Spleen (tissue), 7 donors: ENCODE results near the gene ARFGEF3.

ENCODE experiments used
- POLR2AphosphoS5 ChIP-seq, 3 donors: sonication (generic); formaldehyde crosslinking; IDR thresholded peaks; one replicate each; pipeline ENCODE4 v1.5.1; 2017; ENCODE audit warnings: antibody characterized with exemption in 3 of 3
- TF ChIP-seq, protein P1 (sequence below), 11 experiments: fragments of 200-600 bp in 7 of 11; fragments of 450-650 bp in 4 of 11; sonication (generic) in 4 of 11; IDR thresholded peaks in 8 of 11; conservative IDR thresholded peaks in 3 of 11; 1 replicate in 7 of 11; 2 replicates in 4 of 11; pipeline versions ENCODE4 v1.4.0 to v1.8.0; 2016 to 2021; ENCODE audit warnings: antibody characterized with exemption in 11 of 11, inconsistent platforms in 4 of 11, mild to moderate bottlenecking in 1 of 11
- donor health status: DM: no; HTN: no; CAD: no; lungs with moderate emphysema.
- donor health status: DM: no; HTN: no; CAD: no.
- donor health status: DM: no; HTN: no; CAD: no.

- TF ChIP-seq POLR2AphosphoS5 (IDR thresholded peaks at IDR 0.05) = no peak
- TF ChIP-seq, protein P1, sequence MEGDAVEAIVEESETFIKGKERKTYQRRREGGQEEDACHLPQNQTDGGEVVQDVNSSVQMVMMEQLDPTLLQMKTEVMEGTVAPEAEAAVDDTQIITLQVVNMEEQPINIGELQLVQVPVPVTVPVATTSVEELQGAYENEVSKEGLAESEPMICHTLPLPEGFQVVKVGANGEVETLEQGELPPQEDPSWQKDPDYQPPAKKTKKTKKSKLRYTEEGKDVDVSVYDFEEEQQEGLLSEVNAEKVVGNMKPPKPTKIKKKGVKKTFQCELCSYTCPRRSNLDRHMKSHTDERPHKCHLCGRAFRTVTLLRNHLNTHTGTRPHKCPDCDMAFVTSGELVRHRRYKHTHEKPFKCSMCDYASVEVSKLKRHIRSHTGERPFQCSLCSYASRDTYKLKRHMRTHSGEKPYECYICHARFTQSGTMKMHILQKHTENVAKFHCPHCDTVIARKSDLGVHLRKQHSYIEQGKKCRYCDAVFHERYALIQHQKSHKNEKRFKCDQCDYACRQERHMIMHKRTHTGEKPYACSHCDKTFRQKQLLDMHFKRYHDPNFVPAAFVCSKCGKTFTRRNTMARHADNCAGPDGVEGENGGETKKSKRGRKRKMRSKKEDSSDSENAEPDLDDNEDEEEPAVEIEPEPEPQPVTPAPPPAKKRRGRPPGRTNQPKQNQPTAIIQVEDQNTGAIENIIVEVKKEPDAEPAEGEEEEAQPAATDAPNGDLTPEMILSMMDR (IDR thresholded peaks at IDR 0.05 in 8 of 11, conservative IDR thresholded peaks at IDR 0.05 in 3 of 11) = no peak
Measured at GRCh38 chr6:138234363-138234762, 72.6 kb downstream of the ARFGEF3 start.
